Tibial nerve (tissue), 4 donors: ENCODE measurements around the gene OBSCN. TPM values are rescaled to one million over a fixed set of nuclear protein-coding genes. Genes with fewer than 3 reads are reported as not detected.

ENCODE experiments used
- DNase-seq, 2 donors: peaks; one replicate each; pipeline ENCODE4 v3.0.0-alpha.2; 2019; ENCODE audit warnings: low spot score in 2 of 2
- H3K27ac ChIP-seq, 4 donors: fragments of 200-600 bp; sonication (generic) in 3 of 4; one replicate each; pipeline ENCODE4 v1.5.1; 2017 to 2019; ENCODE audit warnings: mild to moderate bottlenecking in 1 of 4
- H3K27me3 ChIP-seq, 2 donors: fragments of 200-600 bp; sonication (generic) in 1 of 2; one replicate each; pipeline versions ENCODE4 v1.5.1 to v1.6.0; 2017 to 2019
- H3K36me3 ChIP-seq, 3 donors: fragments of 200-600 bp; sonication (generic); one replicate each; pipeline ENCODE4 v1.5.1; 2018 to 2019
- H3K4me1 ChIP-seq, 4 donors: fragments of 200-600 bp; sonication (generic) in 3 of 4; one replicate each; pipeline ENCODE4 v1.5.1; 2017 to 2019
- H3K4me3 ChIP-seq, 4 donors: fragments of 200-600 bp; sonication (generic) in 3 of 4; one replicate each; pipeline ENCODE4 v1.5.1; 2017 to 2019; ENCODE audit warnings: mild to moderate bottlenecking in 1 of 4, moderate library complexity in 1 of 4
- H3K9me3 ChIP-seq, 4 donors: fragments of 200-600 bp; sonication (generic) in 3 of 4; one replicate each; pipeline ENCODE4 v1.5.1; 2017 to 2019
- EP300 ChIP-seq, 2 donors: sonication (generic); formaldehyde crosslinking; IDR thresholded peaks; one replicate each; pipeline ENCODE4 v1.6.1; 2017; ENCODE audit warnings: antibody characterized with exemption in 2 of 2, mild to moderate bottlenecking in 1 of 2
- POLR2A ChIP-seq, 2 donors: fragments of 450-650 bp; IDR thresholded peaks; one replicate each; pipeline ENCODE4 v1.6.1; 2017; ENCODE audit warnings: antibody characterized with exemption in 2 of 2, mild to moderate bottlenecking in 2 of 2, moderate library complexity in 2 of 2
- WGBS, 2 donors: methylation state at CpG; one replicate each; pipeline ENCODE4 v1.1.5; 2018; 5-methylcytosine and 5-hydroxymethylcytosine counted together
- total RNA-seq, 4 donors: library from RNA; depleted of rRNA; stranded (reverse); fragments of >200 nt; gene quantifications; one replicate each; pipeline ENCODE4 v1.1.0, GENCODE V29; 2016
- TF ChIP-seq, protein P1 (sequence below), 5 experiments: fragments of 200-600 bp in 3 of 5; fragments of 450-650 bp in 2 of 5; sonication (generic) in 3 of 5; IDR thresholded peaks; one replicate each; pipeline ENCODE4 v1.5.1; 2016 to 2019; ENCODE audit warnings: antibody characterized with exemption in 5 of 5, mild to moderate bottlenecking in 3 of 5, moderate library complexity in 2 of 5

The OBSCN gene
- total RNA-seq, result 10 to 100 TPM in 3 of 4 donors, 1 to 10 TPM in 1; 8.5 to 22.6 (median 19.0) TPM

- peaks cover 0 to 24% of the 10 kb centered on the region in 2 donors for H3K27me3 ChIP-seq
- DNase-seq, result no peak
- H3K4me1 ChIP-seq, result peaks cover 0 to 9% (median 4%) of the 10 kb centered on the region in 4 donors
- H3K36me3 ChIP-seq, result no peaks in the 10 kb centered on the region
- WGBS, 2 donors, result 44 to 60% methylated on average over 12 to 14 of the region's 30 CpGs
- no peaks in the 10 kb centered on the region for H3K9me3 ChIP-seq
- H3K4me3 ChIP-seq, result no peak within 1 kb of the TSS
- H3K27ac ChIP-seq, result no peak within 1 kb of the TSS
- TF ChIP-seq EP300 (IDR thresholded peaks at IDR 0.05), result no peak
- TF ChIP-seq, protein P1, sequence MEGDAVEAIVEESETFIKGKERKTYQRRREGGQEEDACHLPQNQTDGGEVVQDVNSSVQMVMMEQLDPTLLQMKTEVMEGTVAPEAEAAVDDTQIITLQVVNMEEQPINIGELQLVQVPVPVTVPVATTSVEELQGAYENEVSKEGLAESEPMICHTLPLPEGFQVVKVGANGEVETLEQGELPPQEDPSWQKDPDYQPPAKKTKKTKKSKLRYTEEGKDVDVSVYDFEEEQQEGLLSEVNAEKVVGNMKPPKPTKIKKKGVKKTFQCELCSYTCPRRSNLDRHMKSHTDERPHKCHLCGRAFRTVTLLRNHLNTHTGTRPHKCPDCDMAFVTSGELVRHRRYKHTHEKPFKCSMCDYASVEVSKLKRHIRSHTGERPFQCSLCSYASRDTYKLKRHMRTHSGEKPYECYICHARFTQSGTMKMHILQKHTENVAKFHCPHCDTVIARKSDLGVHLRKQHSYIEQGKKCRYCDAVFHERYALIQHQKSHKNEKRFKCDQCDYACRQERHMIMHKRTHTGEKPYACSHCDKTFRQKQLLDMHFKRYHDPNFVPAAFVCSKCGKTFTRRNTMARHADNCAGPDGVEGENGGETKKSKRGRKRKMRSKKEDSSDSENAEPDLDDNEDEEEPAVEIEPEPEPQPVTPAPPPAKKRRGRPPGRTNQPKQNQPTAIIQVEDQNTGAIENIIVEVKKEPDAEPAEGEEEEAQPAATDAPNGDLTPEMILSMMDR (IDR thresholded peaks at IDR 0.05), result no peak
- TF ChIP-seq POLR2A (IDR thresholded peaks at IDR 0.05), result no peak
Measured at GRCh38 chr1:228207851-228208821, at the start of gene OBSCN. Gene OBSCN (plus strand): TSS chr1:228208044. CDS start chr1:228211784, 3,740 bp downstream.

GRCh38 chr1:228158151-228159007, 49.5 kb upstream of the OBSCN start:
- Histone ChIP-seq H3K27ac (no peak overlapping the region), H3K36me3 (no peaks in the 10 kb centered on the region), H3K9me3 (no peaks in the 10 kb centered on the region), H3K27me3 (peaks cover 0 to 4% of the 10 kb centered on the region in 2 donors), H3K4me1 (peaks cover 0 to 59% (median 15%) of the 10 kb centered on the region in 4 donors), H3K4me3 (no peak overlapping the region)
- 37 to 73% methylated on average over 31 to 81 of the region's 98 CpGs for WGBS, 2 donors
- TF ChIP-seq EP300 (IDR thresholded peaks at IDR 0.05) (no peak), POLR2A (IDR thresholded peaks at IDR 0.05) (no peak)
- TF ChIP-seq, protein P1 (IDR thresholded peaks at IDR 0.05), result no peak
- no peak for DNase-seq

- H3K4me3 ChIP-seq, result no peak overlapping the region
- peaks cover 0 to 4% of the 10 kb centered on the region in 2 donors for H3K27me3 ChIP-seq
- DNase-seq, result no peak
- H3K36me3 ChIP-seq, result no peaks in the 10 kb centered on the region
- H3K9me3 ChIP-seq, result no peaks in the 10 kb centered on the region
- WGBS, 2 donors, result 82 to 83% methylated on average over 12 to 14 of the region's 14 CpGs
- H3K27ac ChIP-seq, result no peak overlapping the region
- peaks cover 0 to 67% (median 17%) of the 10 kb centered on the region in 4 donors for H3K4me1 ChIP-seq
- TF ChIP-seq, protein P1 (IDR thresholded peaks at IDR 0.05), result no peak
- TF ChIP-seq EP300 (IDR thresholded peaks at IDR 0.05) (no peak), POLR2A (IDR thresholded peaks at IDR 0.05) (no peak)
Measured at GRCh38 chr1:228159008-228159665, 48.7 kb upstream of the OBSCN start.

GRCh38 chr1:228160201-228160761, 47.6 kb upstream of the OBSCN start:
- Histone ChIP-seq H3K36me3 (no peaks in the 10 kb centered on the region), H3K9me3 (no peaks in the 10 kb centered on the region), H3K4me1 (peaks cover 0 to 76% (median 24%) of the 10 kb centered on the region in 4 donors), H3K27ac (no peak overlapping the region), H3K4me3 (no peak overlapping the region), H3K27me3 (peaks cover 0 to 4% of the 10 kb centered on the region in 2 donors)
- WGBS, 2 donors, result 69 to 74% methylated on average over 14 to 15 of the region's 15 CpGs
- TF ChIP-seq EP300 (IDR thresholded peaks at IDR 0.05) (no peak), POLR2A (IDR thresholded peaks at IDR 0.05) (no peak)
- TF ChIP-seq, protein P1 (IDR thresholded peaks at IDR 0.05), result no peak
- no peak for DNase-seq
